Colonic mucosa (tissue), 4 donors: Measurements from ENCODE around the gene KCNIP1. TPM values are rescaled to one million over a fixed set of nuclear protein-coding genes. Genes with fewer than 3 reads are reported as not detected.

Experiments used
- DNase-seq: peaks from one replicate; pipeline ENCODE4 v3.0.0-alpha.2; 2020
- H3K27ac ChIP-seq: fragments of 200-600 bp; one replicate; pipeline ENCODE4 v1.8.0; 2021
- H3K27me3 ChIP-seq: fragments of 200-600 bp; one replicate; pipeline ENCODE4 v1.8.0; 2021
- H3K36me3 ChIP-seq: fragments of 200-600 bp; one replicate; pipeline ENCODE4 v1.8.0; 2021
- H3K4me1 ChIP-seq: fragments of 200-600 bp; one replicate; pipeline ENCODE4 v1.8.0; 2021; ENCODE audit warnings: mild to moderate bottlenecking
- H3K4me3 ChIP-seq: fragments of 200-600 bp; one replicate; pipeline ENCODE4 v1.8.0; 2021
- H3K9ac ChIP-seq, 2 donors: one replicate each; pipeline ENCODE4 v1.7.0; 2013; ENCODE audit warnings: control low read depth in 2 of 2, low read depth in 2 of 2, low read length in 2 of 2
- H3K9me3 ChIP-seq: fragments of 200-600 bp; one replicate; pipeline ENCODE4 v1.8.0; 2021
- CTCF ChIP-seq: fragments of 200-600 bp; IDR thresholded peaks from one replicate; pipeline ENCODE4 v1.8.0; 2022; ENCODE audit warnings: antibody characterized with exemption, mild to moderate bottlenecking
- intact Hi-C: fragments of 100-400 bp; cut with DNase I; formaldehyde crosslinking; loops from one replicate; pipeline ENCODE4 v1.14.1; 2022
- total RNA-seq, 2 donors: library from RNA; stranded (reverse); fragmentation: NEBNext Ultra II Directional in 1 of 2; extraction: Animal tissue kit (Norgen Biotek cat#: 25700) in 1 of 2; gene quantifications; one replicate each; pipeline ENCODE4 v1.2.1, GENCODE V29; 2021
- donor health status: healthy.
- donor health status: DM: no; HTN: no; CAD: no.
- donor health status: DM: no; HTN: no; CAD: no.

Gene KCNIP1
- total RNA-seq, 2 donors from 2014 or later, result 0.24 to 0.25 TPM

GRCh38 chr5:170579601-170580000, 75.8 kb downstream of the KCNIP1 start:
- intact Hi-C loops, result no loop called here
- H3K36me3 ChIP-seq, result no peaks in the 10 kb centered on the region
- no peaks in the 10 kb centered on the region for H3K9me3 ChIP-seq
- H3K4me3 ChIP-seq, result no peak overlapping the region
- no peaks in the 10 kb centered on the region for H3K27me3 ChIP-seq
- DNase-seq, result no peak
- H3K27ac ChIP-seq, result no peak overlapping the region
- H3K9ac ChIP-seq, result no peak overlapping the region
- TF ChIP-seq CTCF, result no peak
- H3K4me1 ChIP-seq, result no peaks in the 10 kb centered on the region

- DNase-seq, result no peak
- Histone ChIP-seq H3K9ac (no peak overlapping the region), H3K4me3 (no peak overlapping the region), H3K27me3 (no peaks in the 10 kb centered on the region), H3K9me3 (no peaks in the 10 kb centered on the region), H3K4me1 (no peaks in the 10 kb centered on the region), H3K36me3 (no peaks in the 10 kb centered on the region), H3K27ac (no peak overlapping the region)
- intact Hi-C loops, result no loop called here
- TF ChIP-seq CTCF, result no peak
These were observed 77.4 kb downstream of the KCNIP1 start for GRCh38 chr5:170581211-170581610.

- Histone ChIP-seq H3K9ac (no peak overlapping the region), H3K27ac (no peak overlapping the region), H3K4me3 (no peak overlapping the region), H3K4me1 (no peaks in the 10 kb centered on the region), H3K9me3 (no peaks in the 10 kb centered on the region), H3K36me3 (no peaks in the 10 kb centered on the region), H3K27me3 (no peaks in the 10 kb centered on the region)
- no peak for DNase-seq
- intact Hi-C loops, result no loop called here
- TF ChIP-seq CTCF, result no peak
These were observed 79.0 kb downstream of the KCNIP1 start for GRCh38 chr5:170582644-170583330.

GRCh38 chr5:170584003-170584402, 80.2 kb downstream of the KCNIP1 start:
- intact Hi-C loops, result no loop called here
- Histone ChIP-seq H3K4me1 (no peaks in the 10 kb centered on the region), H3K36me3 (no peaks in the 10 kb centered on the region), H3K9ac (no peak overlapping the region), H3K4me3 (no peak overlapping the region), H3K27ac (no peak overlapping the region), H3K27me3 (no peaks in the 10 kb centered on the region), H3K9me3 (no peaks in the 10 kb centered on the region)
- TF ChIP-seq CTCF, result no peak
- no peak for DNase-seq

GRCh38 chr5:170584450-170585058, 80.7 kb downstream of the KCNIP1 start:
- H3K27ac ChIP-seq, result no peak overlapping the region
- TF ChIP-seq CTCF, result no peak
- no peak for DNase-seq
- H3K36me3 ChIP-seq, result no peaks in the 10 kb centered on the region
- no peak overlapping the region for H3K4me3 ChIP-seq
- no peak overlapping the region for H3K9ac ChIP-seq
- H3K27me3 ChIP-seq, result no peaks in the 10 kb centered on the region
- no peaks in the 10 kb centered on the region for H3K9me3 ChIP-seq
- intact Hi-C loops, result no loop called here
- no peaks in the 10 kb centered on the region for H3K4me1 ChIP-seq
